Peyer's patch (tissue), 4 donors: ENCODE measurements around the gene IL31RA.

ENCODE experiments used
- POLR2A ChIP-seq, 2 donors: fragments of 450-650 bp; IDR thresholded peaks; one replicate each; pipeline ENCODE4 v1.5.1; 2017; ENCODE audit warnings: antibody characterized with exemption in 2 of 2, mild to moderate bottlenecking in 2 of 2, moderate library complexity in 2 of 2
- TF ChIP-seq, protein P1 (sequence below), 6 experiments: fragments of 450-650 bp in 4 of 6; fragments of 200-600 bp in 2 of 6; sonication (generic) in 1 of 6; IDR thresholded peaks; one replicate each; pipeline ENCODE4 v1.5.1; 2017 to 2019; ENCODE audit warnings: antibody characterized with exemption in 6 of 6, mild to moderate bottlenecking in 3 of 6, moderate library complexity in 1 of 6

DNA sequence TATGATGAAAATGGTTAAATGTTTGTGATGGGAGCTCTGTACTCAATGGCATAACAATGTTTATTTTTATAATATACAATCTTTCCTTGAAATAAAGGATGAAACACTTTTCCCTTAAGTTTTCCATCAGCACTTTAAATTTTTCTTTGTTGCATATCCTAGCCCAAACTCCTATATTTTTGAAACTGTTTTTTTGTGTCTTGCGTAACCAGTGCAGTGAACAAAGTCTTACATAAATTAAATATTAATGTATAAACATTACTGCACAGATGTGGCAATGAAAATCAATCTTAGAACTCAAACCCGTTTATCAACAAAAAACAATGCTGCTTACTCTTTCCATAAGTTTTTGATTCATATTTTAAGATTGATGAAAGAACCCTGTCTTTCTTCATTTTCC, 34.1 kb upstream of the IL31RA start:
- TF ChIP-seq, protein P1, sequence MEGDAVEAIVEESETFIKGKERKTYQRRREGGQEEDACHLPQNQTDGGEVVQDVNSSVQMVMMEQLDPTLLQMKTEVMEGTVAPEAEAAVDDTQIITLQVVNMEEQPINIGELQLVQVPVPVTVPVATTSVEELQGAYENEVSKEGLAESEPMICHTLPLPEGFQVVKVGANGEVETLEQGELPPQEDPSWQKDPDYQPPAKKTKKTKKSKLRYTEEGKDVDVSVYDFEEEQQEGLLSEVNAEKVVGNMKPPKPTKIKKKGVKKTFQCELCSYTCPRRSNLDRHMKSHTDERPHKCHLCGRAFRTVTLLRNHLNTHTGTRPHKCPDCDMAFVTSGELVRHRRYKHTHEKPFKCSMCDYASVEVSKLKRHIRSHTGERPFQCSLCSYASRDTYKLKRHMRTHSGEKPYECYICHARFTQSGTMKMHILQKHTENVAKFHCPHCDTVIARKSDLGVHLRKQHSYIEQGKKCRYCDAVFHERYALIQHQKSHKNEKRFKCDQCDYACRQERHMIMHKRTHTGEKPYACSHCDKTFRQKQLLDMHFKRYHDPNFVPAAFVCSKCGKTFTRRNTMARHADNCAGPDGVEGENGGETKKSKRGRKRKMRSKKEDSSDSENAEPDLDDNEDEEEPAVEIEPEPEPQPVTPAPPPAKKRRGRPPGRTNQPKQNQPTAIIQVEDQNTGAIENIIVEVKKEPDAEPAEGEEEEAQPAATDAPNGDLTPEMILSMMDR (IDR thresholded peaks at IDR 0.05) = no peak
- TF ChIP-seq POLR2A (IDR thresholded peaks at IDR 0.05) = no peak
